Endothelial cell of umbilical vein (primary cell): ENCODE data around the gene SEC22A. TPM values are rescaled to one million over a fixed set of nuclear protein-coding genes. Genes with fewer than 3 reads are reported as not detected.

Experiments
- BruUV-seq: library from RNA; stranded (reverse); fragments of 400-500 nt; replicated peaks from 2 replicates; lab custom pipeline; 2021; lab: Mats Ljungman, UMichigan
- CTCF ChIA-PET: fragments of 300-600, 350-600 bp; sonication (Branson Sonifier 250); formaldehyde crosslinking; loops from one replicate; lab custom pipeline; 2021; ENCODE audit warnings: antibody characterized with exemption, inconsistent platforms; lab: Charles Lee
- POLR2A ChIA-PET: fragments of 300-600, 350-600 bp; sonication (Branson Sonifier 250); formaldehyde crosslinking; loops from one replicate; lab custom pipeline; 2021; ENCODE audit warnings: antibody characterized with exemption, inconsistent platforms; lab: Charles Lee
- DNase-seq: peaks from one replicate; pipeline ENCODE4 v3.0.0-alpha.2; 2011; ENCODE audit warnings: low read depth, low spot score
- FAIRE-seq: peaks from 2 replicates; lab custom pipeline; 2011; peaks lifted over from hg19 to GRCh38; lab: Jason Lieb, UNC
- H2AFZ ChIP-seq: 2 replicates; pipeline ENCODE4 v1.6.0; 2012; ENCODE audit warnings: low read depth, low read length, control low read depth, inconsistent platforms
- H3K27ac ChIP-seq: 2 replicates; pipeline ENCODE4 v1.5.1; 2011; ENCODE audit warnings: low read depth, mild to moderate bottlenecking, control low read depth, low read length, moderate library complexity; ENCODE audit not compliant: insufficient read depth
- H3K27me3 ChIP-seq, 2 experiments: 2 replicates each; pipeline versions ENCODE4 v1.6.0 to v1.6.1; 2011; ENCODE audit warnings: low read length in 2 of 2, mixed read lengths in 1 of 2; ENCODE audit not compliant: control insufficient read depth in 2 of 2, insufficient read depth in 2 of 2
- H3K36me3 ChIP-seq, 2 experiments: 2 replicates in 1 of 2; 3 replicates in 1 of 2; pipeline ENCODE4 v1.5.1; 2011; ENCODE audit warnings: low read length in 2 of 2, mild to moderate bottlenecking in 1 of 2, moderate library complexity in 1 of 2; ENCODE audit not compliant: control insufficient read depth in 2 of 2, insufficient read depth in 2 of 2; ENCODE audit errors: extremely low read depth in 1 of 2
- H3K4me1 ChIP-seq: 3 replicates; pipeline ENCODE4 v1.5.1; 2011; ENCODE audit warnings: mild to moderate bottlenecking, low read length; ENCODE audit not compliant: control insufficient read depth, insufficient read depth; ENCODE audit errors: extremely low read depth
- H3K4me2 ChIP-seq: 2 replicates; pipeline ENCODE4 v1.6.1; 2011; ENCODE audit warnings: low read length, control low read depth, mixed read lengths; ENCODE audit not compliant: insufficient read depth
- H3K4me3 ChIP-seq, 3 experiments: fragments of 200-600 bp in 1 of 3; sonication (generic), shearing (Covaris generic) in 1 of 3; replicated peaks in 1 of 3; 2 replicates each; pipeline ENCODE4 v1.5.1; 2011 to 2016; ENCODE audit warnings: control low read depth in 3 of 3, low read length in 3 of 3, mild to moderate bottlenecking in 2 of 3, inconsistent platforms in 1 of 3, low read depth in 1 of 3, moderate library complexity in 1 of 3; ENCODE audit not compliant: insufficient read depth in 1 of 3
- H3K79me2 ChIP-seq: 2 replicates; pipeline ENCODE4 v1.6.0; 2012; ENCODE audit warnings: low read length, inconsistent platforms; ENCODE audit not compliant: control insufficient read depth, insufficient read depth
- H3K9ac ChIP-seq: replicated peaks from 2 replicates; pipeline ENCODE3; 2011; ENCODE audit warnings: low read length, control low read depth; ENCODE audit not compliant: insufficient read depth; ENCODE audit errors: extremely low read depth
- H3K9me1 ChIP-seq: replicated peaks from 3 replicates; pipeline ENCODE4 v1.6.0; 2011; ENCODE audit warnings: mild to moderate bottlenecking, low read length; ENCODE audit not compliant: control insufficient read depth, insufficient read depth; ENCODE audit errors: extremely low read depth
- H3K9me3 ChIP-seq: replicated peaks from 2 replicates; pipeline ENCODE4 v1.5.1; 2012; ENCODE audit warnings: low read length, inconsistent platforms; ENCODE audit not compliant: control insufficient read depth, insufficient read depth
- H4K20me1 ChIP-seq: replicated peaks from 2 replicates; pipeline ENCODE3; 2011; ENCODE audit warnings: mild to moderate bottlenecking, low read length; ENCODE audit not compliant: control insufficient read depth, insufficient read depth; ENCODE audit errors: extremely low read depth
- CTCF ChIP-seq, 2 donors: IDR thresholded peaks; 1 replicate in 1 of 2; 2 replicates in 1 of 2; pipeline ENCODE4 v1.5.1; 2011; ENCODE audit warnings: low read length in 2 of 2, mild to moderate bottlenecking in 2 of 2, moderate library complexity in 2 of 2, control low read depth in 1 of 2, inconsistent platforms in 1 of 2, low read depth in 1 of 2; ENCODE audit not compliant: insufficient read depth in 1 of 2; ENCODE audit errors: extremely low read depth in 1 of 2
- EZH2 ChIP-seq: IDR thresholded peaks from 2 replicates; pipeline ENCODE4 v1.6.1; 2012; ENCODE audit warnings: borderline replicate concordance, low read depth, mild to moderate bottlenecking, moderate library complexity, low read length, inconsistent platforms; ENCODE audit not compliant: severe bottlenecking
- JUN ChIP-seq: IDR thresholded peaks from 2 replicates; pipeline ENCODE4 v1.6.1; 2011; ENCODE audit warnings: borderline replicate concordance, low read depth; ENCODE audit not compliant: insufficient read length, insufficient read depth
- MYC ChIP-seq: IDR thresholded peaks from one replicate; pipeline ENCODE4 v1.6.1; 2011; ENCODE audit warnings: mild to moderate bottlenecking, low read depth, low read length
- POLR2AphosphoS5 ChIP-seq: IDR thresholded peaks from 2 replicates; pipeline ENCODE4 v1.6.1; 2012; ENCODE audit warnings: low read depth, mild to moderate bottlenecking, control low read depth, low read length, moderate library complexity; ENCODE audit not compliant: insufficient read depth
- dilution Hi-C: fragments of 300-500 bp; cut with MboI; formaldehyde crosslinking; loops from one replicate; pipeline ENCODE4 v1.15.0; 2019; ENCODE audit warnings: low sequenced_read_pairs; ENCODE audit not compliant: extremely low pct_ligation_motif_present
- intact Hi-C: fragments of 100-400 bp; cut with micrococcal nuclease; formaldehyde crosslinking; loops from one replicate; pipeline ENCODE4 v1.10.0; 2022
- polyA plus RNA-seq, 4 experiments: library from polyadenylated mRNA; depleted of rRNA in 3 of 4; stranded (reverse) in 3 of 4; unstranded in 1 of 4; fragments of >200 nt; gene quantifications; 2 replicates each; pipeline versions ENCODE4 v1.2.1 to v1.2.3, GENCODE V29; 2011 to 2012; ENCODE audit warnings: missing spikeins in 1 of 4
- total RNA-seq: library from RNA; stranded (reverse); gene quantifications from 2 replicates; pipeline ENCODE4 v1.2.3, GENCODE V29; 2021

The SEC22A gene
- total and polyA plus RNA-seq, 2 donors (not counting 3 experiments of a cell fraction or from before 2014, with no cell fraction given) = 20.1 to 26.8 TPM

- no peak overlapping the region for H3K4me3 ChIP-seq
- FAIRE-seq (no peak), DNase-seq (peak; percentile 3)
- no peaks in the 10 kb centered on the region for H3K9me1 ChIP-seq
- peak overlapping the region; percentile 10 for H3K27ac ChIP-seq
- CTCF ChIA-PET = interaction anchor here (0.7 to 1.9 kb wide), 10 partner anchors 10 to 216 kb away, joined by 3 to 4 read pairs (median 3); no protein-coding TSS in a partner anchor
- H3K4me2 ChIP-seq = no peak overlapping the region
- no peaks in the 10 kb centered on the region for H3K27me3 ChIP-seq
- intact Hi-C loops = no loop called here
- H3K36me3 ChIP-seq = peaks cover 11 to 42% of the 10 kb centered on the region in 2 experiments
- no peaks in the 10 kb centered on the region for H3K9me3 ChIP-seq
- dilution Hi-C loops = no loop called here
- POLR2A ChIA-PET = no interaction called here
- no peaks in the 10 kb centered on the region for H3K79me2 ChIP-seq
- H3K4me1 ChIP-seq = peaks cover 10% of the 10 kb centered on the region
- TF ChIP-seq MYC (no peak), JUN (no peak), EZH2 (no peak), CTCF (IDR thresholded peaks at IDR 0.05; ENCODE audit: extremely low read depth in 1 of 2, insufficient read depth in 1 of 2, low read depth in 1 of 2, low read length in 2 of 2) (no peak), POLR2AphosphoS5 (no peak)
- no peak overlapping the region for H2AFZ ChIP-seq
- no peak overlapping the region for H3K9ac ChIP-seq
- BruUV-seq = no TSS peak
- no peaks in the 10 kb centered on the region for H4K20me1 ChIP-seq
Observed at GRCh38 chr3:123157598-123158287, 44.0 kb upstream of the SEC22A start.
